Vagina (tissue), 2 donors: ENCODE measurements around the gene WDR81.

ENCODE experiments used
- POLR2A ChIP-seq, 2 donors: fragments of 450-650 bp; IDR thresholded peaks; one replicate each; pipeline ENCODE4 v1.6.1; 2017; ENCODE audit warnings: antibody characterized with exemption in 2 of 2, mild to moderate bottlenecking in 2 of 2, moderate library complexity in 2 of 2
- TF ChIP-seq, protein P1 (sequence below), 3 experiments: fragments of 450-650 bp in 2 of 3; fragments of 200-600 bp in 1 of 3; sonication (generic) in 1 of 3; IDR thresholded peaks; one replicate each; pipeline ENCODE4 v1.5.1; 2017 to 2019; ENCODE audit warnings: antibody characterized with exemption in 3 of 3, mild to moderate bottlenecking in 2 of 3, moderate library complexity in 2 of 3

DNA sequence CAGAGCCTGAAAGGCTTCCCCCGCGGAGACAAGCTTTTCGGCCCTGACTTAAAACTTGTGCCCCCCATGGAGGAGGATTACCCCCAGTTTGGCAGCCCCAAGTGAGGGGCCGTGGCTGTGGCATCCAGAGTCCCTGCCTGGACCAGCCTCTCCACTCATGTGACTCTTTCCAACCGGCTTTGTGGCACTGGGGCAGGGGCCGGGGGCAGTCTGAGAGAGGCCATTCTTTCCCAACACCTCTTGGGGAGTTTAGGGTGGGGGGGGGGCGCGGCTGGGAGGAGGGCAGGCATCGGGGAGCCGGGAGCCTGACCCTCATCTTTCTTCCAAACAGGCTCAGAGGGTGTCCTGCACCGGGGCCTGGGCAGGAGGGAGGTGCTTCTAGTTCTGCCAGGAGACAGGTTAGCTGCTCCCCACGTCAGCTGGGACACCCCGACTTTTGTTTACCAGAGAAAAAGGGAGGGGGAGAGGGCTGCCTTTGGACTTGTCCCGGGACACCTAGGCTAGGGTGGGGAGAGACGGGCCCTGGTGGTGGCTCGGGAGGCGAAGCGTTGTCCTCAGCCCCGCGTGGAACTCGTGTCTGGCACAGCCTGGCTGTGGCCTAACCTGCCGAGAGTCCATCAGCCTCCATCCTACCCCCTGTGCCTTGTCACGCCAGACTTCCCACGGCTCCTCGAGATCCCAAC is 30.1 kb downstream of the WDR81 start:
- TF ChIP-seq, protein P1, sequence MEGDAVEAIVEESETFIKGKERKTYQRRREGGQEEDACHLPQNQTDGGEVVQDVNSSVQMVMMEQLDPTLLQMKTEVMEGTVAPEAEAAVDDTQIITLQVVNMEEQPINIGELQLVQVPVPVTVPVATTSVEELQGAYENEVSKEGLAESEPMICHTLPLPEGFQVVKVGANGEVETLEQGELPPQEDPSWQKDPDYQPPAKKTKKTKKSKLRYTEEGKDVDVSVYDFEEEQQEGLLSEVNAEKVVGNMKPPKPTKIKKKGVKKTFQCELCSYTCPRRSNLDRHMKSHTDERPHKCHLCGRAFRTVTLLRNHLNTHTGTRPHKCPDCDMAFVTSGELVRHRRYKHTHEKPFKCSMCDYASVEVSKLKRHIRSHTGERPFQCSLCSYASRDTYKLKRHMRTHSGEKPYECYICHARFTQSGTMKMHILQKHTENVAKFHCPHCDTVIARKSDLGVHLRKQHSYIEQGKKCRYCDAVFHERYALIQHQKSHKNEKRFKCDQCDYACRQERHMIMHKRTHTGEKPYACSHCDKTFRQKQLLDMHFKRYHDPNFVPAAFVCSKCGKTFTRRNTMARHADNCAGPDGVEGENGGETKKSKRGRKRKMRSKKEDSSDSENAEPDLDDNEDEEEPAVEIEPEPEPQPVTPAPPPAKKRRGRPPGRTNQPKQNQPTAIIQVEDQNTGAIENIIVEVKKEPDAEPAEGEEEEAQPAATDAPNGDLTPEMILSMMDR (IDR thresholded peaks at IDR 0.05), result no peak
- no peak for TF ChIP-seq POLR2A (IDR thresholded peaks at IDR 0.05)
